D341Med (cell line): Measurements from ENCODE around the gene HIGD1A.
A peak's percentile ranks its signal among the peaks of the same experiment; 100 is the strongest.
"Not testable (repeated sequence)": the region's sequence is repeated elsewhere in the genome, so short reads cannot be mapped to it uniquely, and the experiment has no call there.

ENCODE experiments used
- DNase-seq: peaks from one replicate; pipeline ENCODE4 v3.0.0; 2012; ENCODE audit warnings: low spot score

The HIGD1A gene

GRCh38 chr3:42829083-42829627 is 24.9 kb upstream of the HIGD1A start:
- no peak for DNase-seq

DNA sequence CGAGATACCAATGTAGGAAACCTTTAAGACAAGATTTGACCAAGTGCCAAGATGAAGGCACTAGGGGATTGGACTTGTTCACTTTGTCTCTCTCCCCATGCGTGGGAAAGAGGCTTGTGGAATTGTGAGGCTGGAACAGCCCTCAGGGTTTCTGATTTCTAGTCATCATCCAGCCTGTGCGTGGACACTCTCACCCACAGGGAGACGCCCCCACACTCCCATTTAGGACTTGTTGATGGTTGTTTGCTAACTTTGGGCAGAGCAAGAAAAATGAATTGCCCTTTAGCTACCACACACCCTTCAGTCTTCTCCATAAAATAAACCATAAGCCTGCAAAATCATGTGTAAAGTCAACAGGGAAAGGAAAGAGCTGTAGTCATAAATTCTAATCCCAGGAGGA is 23.4 kb upstream of the HIGD1A start:
- DNase-seq = no peak

GRCh38 chr3:42827023-42827422 is 22.7 kb upstream of the HIGD1A start:
- no peak for DNase-seq

DNA sequence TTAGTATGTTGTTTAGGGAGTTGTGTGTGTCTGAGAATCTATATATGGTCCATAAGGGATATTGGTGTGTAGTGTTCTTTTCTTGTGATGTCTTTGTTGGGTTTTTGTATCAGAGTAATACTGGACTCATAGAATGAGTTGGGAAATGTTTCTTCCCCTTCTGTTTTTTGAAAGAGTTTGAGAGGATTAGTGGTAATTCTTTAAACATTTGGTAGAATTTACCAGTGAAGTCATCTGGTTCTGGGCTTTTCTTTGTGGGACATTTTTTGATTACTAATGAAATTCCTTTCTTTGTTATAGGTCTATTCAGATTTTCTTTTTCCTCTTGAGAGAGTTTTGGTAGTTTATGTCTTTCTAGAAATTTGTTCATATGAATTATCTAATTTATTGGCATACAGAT is 21.9 kb upstream of the HIGD1A start:
- DNase-seq = no peak

GRCh38 chr3:42823351-42823750 is 19.1 kb upstream of the HIGD1A start:
- no peak for DNase-seq

- no peak for DNase-seq
These were observed 18.5 kb upstream of the HIGD1A start for GRCh38 chr3:42822828-42823227.

DNA sequence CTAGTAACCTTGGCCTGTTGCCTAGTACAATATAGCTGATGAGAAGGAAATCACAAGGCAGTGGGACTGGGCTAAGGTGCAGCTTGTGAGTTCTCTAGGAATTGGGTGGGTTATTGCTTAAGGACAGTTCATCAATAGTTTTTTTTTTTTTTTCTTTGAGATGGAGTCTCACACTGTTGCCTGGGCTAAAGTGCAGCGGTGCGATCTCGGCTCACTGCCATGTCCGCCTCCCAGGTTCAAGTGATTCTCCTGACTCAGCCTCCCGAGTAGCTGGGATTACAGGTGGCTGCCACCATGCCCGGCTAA is 16.4 kb upstream of the HIGD1A start:
- DNase-seq = no peak

DNA sequence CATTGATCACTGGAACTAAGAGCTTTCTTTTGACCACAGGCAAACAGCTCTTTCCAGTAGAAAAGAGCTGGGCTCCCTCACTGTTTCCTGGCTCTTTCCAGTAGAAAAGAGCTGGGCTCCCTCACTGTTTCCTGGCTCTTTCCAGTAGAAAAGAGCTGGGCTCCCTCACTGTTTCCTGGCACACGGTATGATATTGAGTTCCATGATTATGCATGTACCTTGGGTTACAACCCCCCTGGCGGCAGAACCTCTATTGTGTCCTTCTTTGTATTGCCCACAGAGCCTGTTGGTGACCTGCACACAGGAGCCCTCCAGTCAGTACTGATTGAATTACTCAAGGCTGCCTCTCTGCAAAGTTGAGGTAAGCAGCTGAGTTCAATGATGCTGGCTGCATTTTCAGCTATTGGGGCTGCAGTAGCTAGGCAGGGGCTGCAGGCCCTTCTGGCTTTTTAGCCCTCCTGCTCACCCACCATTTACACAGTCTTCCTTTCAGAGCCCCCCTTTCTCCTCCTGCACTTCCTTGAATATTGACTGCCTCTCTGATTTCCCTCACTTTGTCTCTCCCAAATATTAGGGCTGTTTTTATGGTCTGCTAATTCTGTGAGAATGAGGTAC is 15.2 kb upstream of the HIGD1A start:
- no peak for DNase-seq

DNA sequence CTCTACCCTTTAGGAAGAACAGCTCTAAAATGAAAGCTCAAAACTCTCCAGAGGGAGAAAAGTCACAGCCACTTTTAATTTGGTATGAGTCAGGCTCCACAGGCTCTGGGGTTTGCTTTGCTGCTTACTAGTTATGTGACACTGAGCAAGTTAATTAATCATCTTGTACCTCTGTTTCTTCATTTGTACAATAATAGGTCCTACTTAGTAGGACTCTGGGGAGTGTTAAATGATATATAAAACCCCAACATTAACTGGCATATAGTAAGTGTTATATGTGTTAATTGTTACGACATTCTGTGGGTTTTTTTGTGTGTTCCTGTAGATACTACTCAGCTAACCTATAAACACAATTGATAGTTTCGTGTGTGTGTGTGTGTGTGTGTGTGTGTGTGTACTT is 11.5 kb upstream of the HIGD1A start:
- DNase-seq = no peak

DNA sequence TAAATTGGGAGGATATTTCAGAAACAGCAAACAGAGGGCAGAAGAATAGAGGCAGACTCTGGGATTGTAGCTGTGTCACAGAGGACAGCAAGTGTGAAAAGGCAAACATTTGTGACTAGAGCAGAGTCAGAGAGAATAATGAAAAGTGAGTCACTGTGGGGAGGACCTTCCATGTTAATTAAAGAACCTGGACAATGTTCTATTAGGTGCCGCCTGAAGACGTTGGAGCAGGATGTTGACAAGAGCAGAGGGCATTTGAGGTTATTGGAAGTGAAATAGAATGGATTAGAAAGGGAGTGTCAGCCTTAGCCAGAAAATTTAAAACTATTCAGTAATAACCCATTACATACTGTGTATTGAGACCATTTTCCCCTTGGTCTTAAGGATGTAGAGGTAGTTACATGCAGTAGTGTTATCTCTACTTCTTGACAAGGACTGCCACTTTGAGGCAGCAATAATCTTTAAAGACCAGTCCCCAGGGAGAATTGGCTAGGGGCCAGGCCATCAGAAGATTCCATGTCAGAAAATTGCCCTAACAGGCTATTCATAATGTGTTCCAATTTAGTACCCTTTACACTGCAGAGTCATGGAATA is 10.7 kb upstream of the HIGD1A start:
- DNase-seq = no peak

GRCh38 chr3:42814246-42814645 is 10.0 kb upstream of the HIGD1A start:
- no peak for DNase-seq

DNA sequence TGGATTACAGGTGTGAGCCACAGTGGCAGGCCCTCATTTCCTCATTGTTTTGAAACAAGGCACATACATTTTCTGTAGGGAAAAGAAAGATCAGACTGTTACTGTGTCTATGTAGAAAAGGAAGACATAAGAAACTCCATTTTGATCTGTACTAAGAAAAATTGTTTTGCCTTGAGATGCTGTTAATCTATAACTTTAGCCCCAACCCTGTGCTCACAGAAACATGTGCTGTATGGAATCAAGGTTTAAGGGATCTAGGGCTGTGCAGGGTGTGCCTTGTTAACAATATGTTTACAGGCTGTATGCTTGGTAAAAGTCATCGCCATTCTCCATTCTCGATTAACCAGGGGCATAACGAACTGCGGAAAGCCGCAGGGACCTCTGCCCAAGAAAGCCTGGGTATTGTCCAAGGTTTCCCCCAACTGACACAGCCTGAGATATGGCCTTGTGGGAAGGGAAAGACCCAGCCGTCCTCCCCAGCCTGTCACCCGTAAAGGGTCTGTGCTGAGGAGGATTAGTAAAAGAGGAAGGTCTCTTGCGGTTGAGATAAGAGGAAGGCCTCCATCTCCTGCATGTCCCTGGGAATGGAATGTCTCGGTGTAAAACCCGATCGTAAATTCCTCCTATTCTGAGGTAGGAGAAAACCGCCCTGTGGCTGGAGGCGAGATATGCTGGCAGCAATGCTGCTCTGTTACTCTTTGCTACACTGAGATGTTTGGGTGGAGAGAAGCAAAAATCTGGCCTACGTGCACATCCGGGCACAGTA is 7.0 kb upstream of the HIGD1A start:
- DNase-seq = not testable (repeated sequence)

- DNase-seq = not testable (repeated sequence)
These were observed 6.4 kb upstream of the HIGD1A start for GRCh38 chr3:42810706-42811105.

GRCh38 chr3:42809202-42809601 is 4.9 kb upstream of the HIGD1A start, which contains the start of gene ACKR2:
Gene ACKR2, plus strand, starts transcription at chr3:42809445. Its CDS starts 55,058 bp downstream, at chr3:42864503.
- no peak for DNase-seq

- no peak for DNase-seq
These were observed 3.6 kb upstream of the HIGD1A start for GRCh38 chr3:42807929-42808328.

GRCh38 chr3:42805141-42805821 is 991 bp upstream of the HIGD1A start:
- no peak for DNase-seq

DNA sequence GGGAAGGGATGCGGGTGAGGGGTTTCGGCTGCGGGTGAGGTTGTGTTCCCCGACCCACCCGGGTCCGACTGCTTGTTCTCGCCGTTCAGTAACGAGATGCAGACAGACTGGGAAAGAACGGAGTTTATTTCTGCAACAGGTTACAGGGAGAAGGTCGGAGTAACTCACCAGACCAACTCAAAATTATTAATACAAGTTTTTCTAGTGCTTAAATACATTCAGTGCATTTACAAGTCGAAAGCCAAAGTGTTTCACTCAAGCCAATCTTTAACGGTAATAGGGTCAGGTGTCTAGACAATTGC is 492 bp upstream of the HIGD1A start:
- DNase-seq = no peak

DNA sequence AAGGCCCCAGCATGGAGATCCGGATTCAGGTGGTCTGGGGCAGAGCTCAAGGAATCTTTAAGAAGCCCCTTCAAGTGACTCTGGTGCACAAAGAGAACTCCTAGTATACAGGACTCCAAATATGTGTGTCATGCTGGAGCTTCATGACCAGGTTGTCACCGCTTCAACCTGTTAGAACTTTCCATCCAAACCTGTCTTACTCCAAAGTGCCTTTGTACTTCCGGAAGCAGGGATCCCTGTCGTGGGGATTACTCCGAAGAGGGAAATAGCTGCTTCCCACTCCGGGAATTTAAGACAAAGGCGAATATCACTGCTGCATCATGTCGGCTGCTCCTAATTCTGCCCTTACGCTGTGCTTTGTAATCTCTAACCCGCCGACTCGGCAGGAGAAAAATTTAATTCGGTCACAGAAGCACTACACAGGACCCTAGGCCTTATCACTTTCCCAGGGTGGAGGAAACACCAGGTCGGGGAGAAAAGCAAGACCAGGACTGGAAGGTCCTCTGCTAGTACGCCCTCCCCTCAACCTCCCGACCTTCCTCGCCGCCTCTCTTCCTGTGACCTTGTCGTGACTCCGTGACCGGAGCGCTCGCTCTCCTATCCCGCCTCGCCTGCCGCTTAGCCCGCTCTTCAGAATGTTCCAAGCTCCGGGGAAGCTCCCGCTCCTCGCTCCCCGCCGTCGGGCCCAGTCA is 730 bp downstream of the HIGD1A start:
- DNase-seq = peak; percentile 62

DNA sequence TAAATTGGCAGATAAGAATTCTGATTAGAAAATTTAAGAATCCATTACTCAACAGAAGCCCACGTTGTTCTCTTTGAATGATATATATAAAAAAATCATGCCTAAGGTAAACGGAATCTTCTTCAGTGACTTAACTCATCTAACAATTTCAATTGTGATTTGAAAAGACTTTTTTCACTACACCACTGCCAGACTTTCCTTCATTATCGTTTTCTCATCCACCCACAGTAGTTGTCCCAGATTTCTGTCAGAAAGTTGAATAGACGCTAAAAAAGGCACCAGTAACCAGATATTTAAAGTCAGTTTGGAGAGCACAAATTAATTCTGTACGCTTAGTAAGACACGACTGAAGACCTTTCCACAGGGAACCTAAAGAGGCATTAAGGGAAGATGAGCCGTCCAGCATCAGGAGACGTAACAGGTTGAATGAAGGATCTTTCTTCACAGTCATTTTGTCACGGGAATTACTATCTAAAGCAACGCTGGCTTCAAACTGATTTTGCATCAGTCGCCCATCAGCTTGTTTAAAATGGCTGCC is 1.3 kb downstream of the HIGD1A start:
- no peak for DNase-seq

DNA sequence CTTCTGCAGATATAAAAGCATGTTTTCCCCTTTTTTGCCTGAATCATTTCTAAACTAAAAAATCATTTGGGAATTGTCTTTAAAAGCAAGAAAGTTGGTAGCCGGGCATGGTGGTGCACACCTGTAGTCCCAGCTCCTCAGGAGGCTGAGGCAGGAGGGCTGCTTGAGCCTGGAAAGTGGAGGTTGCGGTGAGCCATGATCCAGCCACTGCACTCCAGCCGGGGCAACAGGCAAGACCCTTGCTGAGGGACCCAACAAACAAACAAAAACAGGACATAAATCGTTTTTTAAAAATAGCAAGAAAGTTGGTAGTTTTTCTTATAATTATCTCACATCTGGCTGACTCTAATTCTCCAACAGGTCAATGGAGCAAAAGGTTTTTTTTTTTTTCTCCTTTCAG is 2.5 kb downstream of the HIGD1A start:
- no peak for DNase-seq

DNA sequence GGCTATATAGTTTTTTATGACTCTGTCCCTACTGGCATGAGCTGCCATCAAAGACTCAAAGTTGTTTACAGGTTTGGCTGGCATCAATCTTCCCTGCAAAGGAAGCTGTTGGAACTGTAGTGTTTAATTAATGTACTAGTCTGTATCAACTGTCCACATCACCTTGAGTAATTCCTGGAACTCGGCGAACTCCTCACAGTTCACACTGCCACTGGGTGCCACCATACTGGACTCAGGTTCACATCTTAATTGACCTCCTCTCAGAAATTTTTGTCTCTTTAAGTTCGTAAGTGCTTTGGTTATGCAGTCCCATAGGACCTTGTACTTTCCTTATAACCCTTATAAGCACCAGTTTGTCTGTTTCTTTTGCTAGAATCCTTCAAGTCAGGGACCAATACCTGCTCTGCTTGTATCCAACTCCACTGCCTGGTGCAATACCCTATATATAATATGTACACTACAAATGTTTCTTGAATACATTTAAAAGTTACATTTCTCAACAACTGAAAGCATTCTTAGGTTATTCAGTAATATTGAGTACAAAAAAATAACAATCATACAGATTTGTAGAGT is 3.2 kb downstream of the HIGD1A start:
- DNase-seq = no peak

DNA sequence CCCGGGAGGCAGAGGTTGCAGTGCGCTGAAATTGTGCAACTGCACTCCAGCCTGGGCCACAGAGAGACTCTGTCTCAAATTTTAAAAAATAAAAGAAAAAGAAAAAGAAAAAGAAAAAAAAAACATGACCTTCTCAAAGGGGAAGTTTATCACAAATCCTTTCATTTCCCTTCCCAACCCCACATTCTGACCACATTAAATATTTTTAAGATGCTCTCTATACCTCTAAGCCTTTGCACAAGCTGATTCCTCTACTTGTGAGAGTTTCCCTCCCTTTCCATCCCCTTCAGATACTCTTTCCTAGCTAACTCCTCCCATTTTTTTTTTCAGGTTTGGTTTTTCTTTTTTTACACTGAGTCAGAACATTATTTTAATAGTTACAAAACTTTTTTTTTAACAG is 4.0 kb downstream of the HIGD1A start:
- no peak for DNase-seq
